ENCODE data around the gene RELN. TPM values are rescaled to one million over a fixed set of nuclear protein-coding genes. Genes with fewer than 3 reads are reported as not detected.

RELN gene
- total and polyA plus RNA-seq, 2 donors from 2014 or later, result 0.95 to 5.4 TPM

DNA sequence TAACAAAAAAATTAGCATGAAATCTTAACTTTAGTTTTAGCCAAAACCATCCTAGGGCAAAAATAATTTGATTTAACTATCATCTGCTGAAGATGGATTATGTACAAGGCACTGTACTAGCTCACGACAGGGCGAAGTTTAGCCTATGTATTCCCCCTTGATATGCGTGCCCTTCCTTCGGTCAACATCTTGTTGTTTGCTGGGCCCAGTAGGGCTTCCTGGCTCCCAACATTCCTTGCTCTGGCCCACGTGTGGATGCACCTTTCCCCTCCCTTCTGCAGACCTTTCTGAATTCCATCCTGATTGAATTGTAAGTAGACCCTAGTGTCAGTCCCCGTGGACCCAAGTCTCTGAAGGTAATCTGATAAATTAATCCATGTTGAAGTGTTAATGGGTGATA is 212.0 kb downstream of the RELN start:
- intact Hi-C loops (cut with DNase I), result no loop called here
- no peak for FAIRE-seq

DNA sequence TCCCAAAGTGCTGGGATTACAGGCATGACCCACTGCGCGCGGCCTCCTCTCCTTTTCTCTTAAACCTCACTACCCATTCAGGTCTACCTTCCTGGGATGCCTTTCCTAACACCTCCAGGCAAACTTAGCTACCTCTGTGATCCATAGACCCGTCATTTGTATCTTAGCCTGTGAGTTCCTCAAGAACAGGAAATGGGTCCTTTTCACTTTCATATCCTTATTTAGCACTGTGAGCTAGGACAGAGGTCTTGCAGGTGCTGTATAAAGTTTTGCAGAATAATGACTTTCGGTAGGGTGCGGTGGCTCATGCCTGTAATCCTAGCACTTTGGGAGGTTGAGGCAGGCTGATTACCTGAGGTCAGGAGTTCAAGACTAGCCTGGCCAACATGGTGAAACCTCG is 215.7 kb downstream of the RELN start:
- no peaks in the 10 kb centered on the region for H3K27me3 ChIP-seq (ENCODE audit: control insufficient read depth, insufficient read depth, low read length)
- H3K4me3 ChIP-seq (ENCODE audit: low read length in 3 of 3), result no peak overlapping the region
- no peaks in the 10 kb centered on the region for H3K4me1 ChIP-seq (ENCODE audit: control insufficient read depth in 2 of 3, insufficient read depth in 2 of 3, low read depth in 1 of 3, low read length in 3 of 3)
- intact Hi-C loops (cut with DNase I), result no loop called here
- FAIRE-seq (no peak), DNase-seq (no peak)
- no peak overlapping the region for H3K9ac ChIP-seq (ENCODE audit: low read length in 3 of 3)
- H3K9me3 ChIP-seq (ENCODE audit: control insufficient read depth in 2 of 3, insufficient read depth in 1 of 3, low read length in 3 of 3), result no peaks in the 10 kb centered on the region
- TF ChIP-seq, protein P1, sequence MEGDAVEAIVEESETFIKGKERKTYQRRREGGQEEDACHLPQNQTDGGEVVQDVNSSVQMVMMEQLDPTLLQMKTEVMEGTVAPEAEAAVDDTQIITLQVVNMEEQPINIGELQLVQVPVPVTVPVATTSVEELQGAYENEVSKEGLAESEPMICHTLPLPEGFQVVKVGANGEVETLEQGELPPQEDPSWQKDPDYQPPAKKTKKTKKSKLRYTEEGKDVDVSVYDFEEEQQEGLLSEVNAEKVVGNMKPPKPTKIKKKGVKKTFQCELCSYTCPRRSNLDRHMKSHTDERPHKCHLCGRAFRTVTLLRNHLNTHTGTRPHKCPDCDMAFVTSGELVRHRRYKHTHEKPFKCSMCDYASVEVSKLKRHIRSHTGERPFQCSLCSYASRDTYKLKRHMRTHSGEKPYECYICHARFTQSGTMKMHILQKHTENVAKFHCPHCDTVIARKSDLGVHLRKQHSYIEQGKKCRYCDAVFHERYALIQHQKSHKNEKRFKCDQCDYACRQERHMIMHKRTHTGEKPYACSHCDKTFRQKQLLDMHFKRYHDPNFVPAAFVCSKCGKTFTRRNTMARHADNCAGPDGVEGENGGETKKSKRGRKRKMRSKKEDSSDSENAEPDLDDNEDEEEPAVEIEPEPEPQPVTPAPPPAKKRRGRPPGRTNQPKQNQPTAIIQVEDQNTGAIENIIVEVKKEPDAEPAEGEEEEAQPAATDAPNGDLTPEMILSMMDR (IDR thresholded peaks at IDR 0.05; ENCODE audit: borderline replicate concordance, extremely low read depth, insufficient read depth), result no peak
- no peaks in the 10 kb centered on the region for H3K36me3 ChIP-seq (ENCODE audit: control insufficient read depth in 2 of 3, insufficient read depth in 3 of 3, low read length in 3 of 3)
- no peak overlapping the region for H3K27ac ChIP-seq (ENCODE audit: low read depth in 2 of 2, low read length in 2 of 2)

More for the DNA sequence above, 212.0 kb downstream of the RELN start:
- H3K9ac ChIP-seq (ENCODE audit: low read length in 3 of 3), result no peak overlapping the region
- H3K27ac ChIP-seq (ENCODE audit: low read depth in 2 of 2, low read length in 2 of 2), result no peak overlapping the region
- no peak for DNase-seq
- no peaks in the 10 kb centered on the region for H3K4me1 ChIP-seq (ENCODE audit: control insufficient read depth in 2 of 3, insufficient read depth in 2 of 3, low read depth in 1 of 3, low read length in 3 of 3)
- H3K9me3 ChIP-seq (ENCODE audit: control insufficient read depth in 2 of 3, insufficient read depth in 1 of 3, low read length in 3 of 3), result no peaks in the 10 kb centered on the region
- no peak overlapping the region for H3K4me3 ChIP-seq (ENCODE audit: low read length in 3 of 3)
- H3K36me3 ChIP-seq (ENCODE audit: control insufficient read depth in 2 of 3, insufficient read depth in 3 of 3, low read length in 3 of 3), result no peaks in the 10 kb centered on the region
- H3K27me3 ChIP-seq (ENCODE audit: control insufficient read depth, insufficient read depth, low read length), result no peaks in the 10 kb centered on the region
- TF ChIP-seq, protein P1 (IDR thresholded peaks at IDR 0.05; ENCODE audit: borderline replicate concordance, extremely low read depth, insufficient read depth), result no peak

GRCh38 chr7:103772171-103772773 is 217.2 kb downstream of the RELN start:
- Histone ChIP-seq H3K4me3 (ENCODE audit: low read length in 3 of 3) (no peak overlapping the region), H3K36me3 (ENCODE audit: control insufficient read depth in 2 of 3, insufficient read depth in 3 of 3, low read length in 3 of 3) (no peaks in the 10 kb centered on the region), H3K9me3 (ENCODE audit: control insufficient read depth in 2 of 3, insufficient read depth in 1 of 3, low read length in 3 of 3) (no peaks in the 10 kb centered on the region), H3K27ac (ENCODE audit: low read depth in 2 of 2, low read length in 2 of 2) (no peak overlapping the region), H3K27me3 (ENCODE audit: control insufficient read depth, insufficient read depth, low read length) (no peaks in the 10 kb centered on the region), H3K4me1 (ENCODE audit: control insufficient read depth in 2 of 3, insufficient read depth in 2 of 3, low read depth in 1 of 3, low read length in 3 of 3) (no peaks in the 10 kb centered on the region), H3K9ac (ENCODE audit: low read length in 3 of 3) (no peak overlapping the region)
- FAIRE-seq (no peak), DNase-seq (no peak)
- intact Hi-C loops (cut with DNase I), result no loop called here
- TF ChIP-seq, protein P1 (IDR thresholded peaks at IDR 0.05; ENCODE audit: borderline replicate concordance, extremely low read depth, insufficient read depth), result no peak

GRCh38 chr7:103771294-103771693 is 218.2 kb downstream of the RELN start:
- Histone ChIP-seq H3K27ac (ENCODE audit: low read depth in 2 of 2, low read length in 2 of 2) (no peak overlapping the region), H3K9ac (ENCODE audit: low read length in 3 of 3) (no peak overlapping the region), H3K36me3 (ENCODE audit: control insufficient read depth in 2 of 3, insufficient read depth in 3 of 3, low read length in 3 of 3) (no peaks in the 10 kb centered on the region), H3K9me3 (ENCODE audit: control insufficient read depth in 2 of 3, insufficient read depth in 1 of 3, low read length in 3 of 3) (no peaks in the 10 kb centered on the region), H3K27me3 (ENCODE audit: control insufficient read depth, insufficient read depth, low read length) (no peaks in the 10 kb centered on the region), H3K4me1 (ENCODE audit: control insufficient read depth in 2 of 3, insufficient read depth in 2 of 3, low read depth in 1 of 3, low read length in 3 of 3) (no peaks in the 10 kb centered on the region), H3K4me3 (ENCODE audit: low read length in 3 of 3) (no peak overlapping the region)
- FAIRE-seq, result no peak
- intact Hi-C loops (cut with DNase I), result no loop called here
- DNase-seq, result peak in 1 of 5 donors; percentile 20
- TF ChIP-seq, protein P1 (IDR thresholded peaks at IDR 0.05; ENCODE audit: borderline replicate concordance, extremely low read depth, insufficient read depth), result no peak
